ENCODE data around the gene MITF. TPM values are rescaled to one million over a fixed set of nuclear protein-coding genes. Genes with fewer than 3 reads are reported as not detected.

MITF gene
- total RNA-seq, 1 donor from 2014 or later = 6.0 TPM

GRCh38 chr3:69994919-69995318, 255.7 kb downstream of the MITF start:
- no peak overlapping the region for H3K27ac Mint-ChIP-seq (ENCODE audit: unreplicated experiment)
- no peaks in the 10 kb centered on the region for H3K9me3 Mint-ChIP-seq (ENCODE audit: unreplicated experiment)
- H3K27ac ChIP-seq (ENCODE audit: low read depth, low read length) = no peak overlapping the region

DNA sequence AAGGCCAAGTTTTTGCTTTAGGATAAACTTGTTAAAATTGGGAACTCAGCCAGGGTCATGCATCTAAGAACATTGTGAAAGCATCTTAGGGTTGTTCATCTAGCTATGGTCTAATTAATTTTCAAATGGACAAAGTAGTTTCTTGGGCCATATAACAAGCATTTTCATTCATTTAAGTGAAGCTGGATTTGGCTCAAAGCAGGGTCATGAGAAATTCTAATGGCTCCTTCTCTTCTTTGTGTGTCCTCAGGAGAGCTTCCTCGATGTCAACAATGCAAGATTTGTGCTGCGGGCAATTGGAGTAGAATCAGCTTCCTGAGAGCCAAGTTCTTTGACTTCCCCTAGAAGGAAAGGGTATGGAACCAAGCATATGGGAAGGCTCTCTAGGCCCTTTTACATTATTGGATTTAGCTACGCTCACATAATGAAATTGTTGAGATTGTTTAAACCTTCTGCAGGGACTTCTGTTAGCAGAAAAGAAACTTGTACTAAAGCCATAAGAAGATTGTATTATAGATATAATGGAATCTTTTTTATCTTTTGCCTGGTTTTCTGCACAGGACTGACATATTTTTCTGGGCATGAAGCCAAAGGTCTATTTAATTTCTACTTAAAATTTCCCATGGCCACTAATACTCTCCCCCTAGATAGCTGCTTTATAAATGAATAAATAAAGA, 258.5 kb downstream of the MITF start:
- Histone ChIP-seq H3K9me3 (ENCODE audit: insufficient read depth, low read depth, low read length) (no peaks in the 10 kb centered on the region), H3K4me2 (ENCODE audit: low read length) (no peak overlapping the region), H3K79me2 (ENCODE audit: insufficient read depth, low read length) (no peaks in the 10 kb centered on the region), H3K27me3 (ENCODE audit: insufficient read depth, low read length) (no peaks in the 10 kb centered on the region), H3K36me3 (ENCODE audit: insufficient read depth, low read length) (no peaks in the 10 kb centered on the region), H3K4me3 (ENCODE audit: insufficient read depth, low read depth, low read length) (no peak overlapping the region), H3K27ac (ENCODE audit: low read depth, low read length) (no peak overlapping the region), H4K20me1 (ENCODE audit: insufficient read depth, low read length) (no peaks in the 10 kb centered on the region), H3K9ac (ENCODE audit: low read length) (no peak overlapping the region), H3K4me1 (ENCODE audit: insufficient read depth, low read length) (no peaks in the 10 kb centered on the region), H2AFZ (ENCODE audit: low read depth, low read length) (no peak overlapping the region)
- no peaks in the 10 kb centered on the region for H3K36me3 Mint-ChIP-seq (ENCODE audit: low read depth, unreplicated experiment)
- DNase-seq (ENCODE audit: low read depth) = no peak
- H3K27ac Mint-ChIP-seq (ENCODE audit: unreplicated experiment) = no peak overlapping the region
- H3K4me3 Mint-ChIP-seq (ENCODE audit: unreplicated experiment) = no peak overlapping the region
- TF ChIP-seq, protein P1, sequence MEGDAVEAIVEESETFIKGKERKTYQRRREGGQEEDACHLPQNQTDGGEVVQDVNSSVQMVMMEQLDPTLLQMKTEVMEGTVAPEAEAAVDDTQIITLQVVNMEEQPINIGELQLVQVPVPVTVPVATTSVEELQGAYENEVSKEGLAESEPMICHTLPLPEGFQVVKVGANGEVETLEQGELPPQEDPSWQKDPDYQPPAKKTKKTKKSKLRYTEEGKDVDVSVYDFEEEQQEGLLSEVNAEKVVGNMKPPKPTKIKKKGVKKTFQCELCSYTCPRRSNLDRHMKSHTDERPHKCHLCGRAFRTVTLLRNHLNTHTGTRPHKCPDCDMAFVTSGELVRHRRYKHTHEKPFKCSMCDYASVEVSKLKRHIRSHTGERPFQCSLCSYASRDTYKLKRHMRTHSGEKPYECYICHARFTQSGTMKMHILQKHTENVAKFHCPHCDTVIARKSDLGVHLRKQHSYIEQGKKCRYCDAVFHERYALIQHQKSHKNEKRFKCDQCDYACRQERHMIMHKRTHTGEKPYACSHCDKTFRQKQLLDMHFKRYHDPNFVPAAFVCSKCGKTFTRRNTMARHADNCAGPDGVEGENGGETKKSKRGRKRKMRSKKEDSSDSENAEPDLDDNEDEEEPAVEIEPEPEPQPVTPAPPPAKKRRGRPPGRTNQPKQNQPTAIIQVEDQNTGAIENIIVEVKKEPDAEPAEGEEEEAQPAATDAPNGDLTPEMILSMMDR (IDR thresholded peaks at IDR 0.05; ENCODE audit: insufficient read depth, low read depth, low read length) = no peak
- no peak for TF ChIP-seq EZH2 (IDR thresholded peaks at IDR 0.05; ENCODE audit: insufficient read depth, low read length)
- H3K9me3 Mint-ChIP-seq (ENCODE audit: unreplicated experiment) = no peaks in the 10 kb centered on the region
- peaks cover 5% of the 10 kb centered on the region for H3K4me1 Mint-ChIP-seq (ENCODE audit: low read depth, unreplicated experiment)
- H3K27me3 Mint-ChIP-seq (ENCODE audit: low read depth, unreplicated experiment) = no peaks in the 10 kb centered on the region
- FAIRE-seq = no peak

More at GRCh38 chr3:69994919-69995318, 255.7 kb downstream of the MITF start:
- no peaks in the 10 kb centered on the region for H3K36me3 ChIP-seq (ENCODE audit: insufficient read depth, low read length)
- Mint-ChIP-seq H3K27me3 (ENCODE audit: low read depth, unreplicated experiment) (no peaks in the 10 kb centered on the region), H3K4me1 (ENCODE audit: low read depth, unreplicated experiment) (peaks cover 8% of the 10 kb centered on the region), H3K4me3 (ENCODE audit: unreplicated experiment) (no peak overlapping the region), H3K36me3 (ENCODE audit: low read depth, unreplicated experiment) (no peaks in the 10 kb centered on the region)
- no peaks in the 10 kb centered on the region for H4K20me1 ChIP-seq (ENCODE audit: insufficient read depth, low read length)
- no peak overlapping the region for H3K4me2 ChIP-seq (ENCODE audit: low read length)
- TF ChIP-seq, protein P1 (IDR thresholded peaks at IDR 0.05; ENCODE audit: insufficient read depth, low read depth, low read length) = no peak
- no peak for TF ChIP-seq EZH2 (IDR thresholded peaks at IDR 0.05; ENCODE audit: insufficient read depth, low read length)
- no peak overlapping the region for H2AFZ ChIP-seq (ENCODE audit: low read depth, low read length)
- DNase-seq (ENCODE audit: low read depth) = no peak
- H3K4me3 ChIP-seq (ENCODE audit: insufficient read depth, low read depth, low read length) = no peak overlapping the region
- H3K9ac ChIP-seq (ENCODE audit: low read length) = no peak overlapping the region
- H3K79me2 ChIP-seq (ENCODE audit: insufficient read depth, low read length) = no peaks in the 10 kb centered on the region
- no peak for FAIRE-seq
- no peaks in the 10 kb centered on the region for H3K27me3 ChIP-seq (ENCODE audit: insufficient read depth, low read length)
- no peaks in the 10 kb centered on the region for H3K9me3 ChIP-seq (ENCODE audit: insufficient read depth, low read depth, low read length)
- no peaks in the 10 kb centered on the region for H3K4me1 ChIP-seq (ENCODE audit: insufficient read depth, low read length)

- Histone ChIP-seq H3K4me3 (ENCODE audit: insufficient read depth, low read depth, low read length) (peak overlapping the region; percentile 35), H3K27ac (ENCODE audit: low read depth, low read length) (peak overlapping the region; percentile 20), H3K36me3 (ENCODE audit: insufficient read depth, low read length) (no peaks in the 10 kb centered on the region), H3K79me2 (ENCODE audit: insufficient read depth, low read length) (no peaks in the 10 kb centered on the region), H3K9me3 (ENCODE audit: insufficient read depth, low read depth, low read length) (no peaks in the 10 kb centered on the region), H3K4me2 (ENCODE audit: low read length) (peak overlapping the region; percentile 67), H2AFZ (ENCODE audit: low read depth, low read length) (peak overlapping the region; percentile 64), H3K9ac (ENCODE audit: low read length) (peak overlapping the region; percentile 53), H4K20me1 (ENCODE audit: insufficient read depth, low read length) (no peaks in the 10 kb centered on the region), H3K27me3 (ENCODE audit: insufficient read depth, low read length) (no peaks in the 10 kb centered on the region), H3K4me1 (ENCODE audit: insufficient read depth, low read length) (no peaks in the 10 kb centered on the region)
- no peaks in the 10 kb centered on the region for H3K9me3 Mint-ChIP-seq (ENCODE audit: unreplicated experiment)
- no peaks in the 10 kb centered on the region for H3K27me3 Mint-ChIP-seq (ENCODE audit: low read depth, unreplicated experiment)
- no peaks in the 10 kb centered on the region for H3K36me3 Mint-ChIP-seq (ENCODE audit: low read depth, unreplicated experiment)
- TF ChIP-seq EZH2 (IDR thresholded peaks at IDR 0.05; ENCODE audit: insufficient read depth, low read length) = no peak
- TF ChIP-seq, protein P1 (IDR thresholded peaks at IDR 0.05; ENCODE audit: insufficient read depth, low read depth, low read length) = no peak
- DNase-seq (ENCODE audit: low read depth) (no peak), FAIRE-seq (no peak)
- no peak overlapping the region for H3K4me3 Mint-ChIP-seq (ENCODE audit: unreplicated experiment)
- no peak overlapping the region for H3K27ac Mint-ChIP-seq (ENCODE audit: unreplicated experiment)
- peaks cover 5% of the 10 kb centered on the region for H3K4me1 Mint-ChIP-seq (ENCODE audit: low read depth, unreplicated experiment)
These were observed 259.5 kb downstream of the MITF start for GRCh38 chr3:69998759-69999139.
